Measurements from ENCODE around the gene SPOUT1. TPM values are rescaled to one million over a fixed set of nuclear protein-coding genes. Genes with fewer than 3 reads are reported as not detected.
"Not testable (repeated sequence)": the region's sequence is repeated elsewhere in the genome, so short reads cannot be mapped to it uniquely, and the experiment has no call there.

The SPOUT1 gene
- total RNA-seq, 1 donor from 2014 or later = 42.6 TPM

- peak; percentile 36 for ATAC-seq
These were observed 20.5 kb downstream of the SPOUT1 start for GRCh38 chr9:128809036-128809599.

- peak; percentile 8 for ATAC-seq
These were observed 21.1 kb downstream of the SPOUT1 start for GRCh38 chr9:128808543-128808942.

GRCh38 chr9:128807827-128808226 is 21.8 kb downstream of the SPOUT1 start:
- ATAC-seq = no peak

GRCh38 chr9:128805661-128806060 is 23.9 kb downstream of the SPOUT1 start:
- no peak for ATAC-seq

- ATAC-seq = no peak
These were observed 27.1 kb downstream of the SPOUT1 start for GRCh38 chr9:128802482-128802881.

- ATAC-seq = no peak
These were observed 29.5 kb downstream of the SPOUT1 start for GRCh38 chr9:128800061-128800460.

GRCh38 chr9:128798896-128799295 is 30.7 kb downstream of the SPOUT1 start:
- no peak for ATAC-seq

- ATAC-seq = not testable (repeated sequence)
These were observed 34.6 kb downstream of the SPOUT1 start for GRCh38 chr9:128794961-128795360.

- ATAC-seq = peak; percentile 53
These were observed 36.5 kb downstream of the SPOUT1 start for GRCh38 chr9:128792978-128793686.

- ATAC-seq = no peak
These were observed 37.5 kb downstream of the SPOUT1 start for GRCh38 chr9:128792134-128792533.

- no peak for ATAC-seq
These were observed 39.1 kb downstream of the SPOUT1 start for GRCh38 chr9:128790536-128790935.

GRCh38 chr9:128788445-128788844 is 41.1 kb downstream of the SPOUT1 start:
- no peak for ATAC-seq

- ATAC-seq = no peak
These were observed 41.9 kb downstream of the SPOUT1 start for GRCh38 chr9:128787659-128788058.

GRCh38 chr9:128786681-128787601 is 42.7 kb downstream of the SPOUT1 start, which contains the start of gene TBC1D13:
Gene TBC1D13 (plus strand): TSS chr9:128787253. CDS start chr9:128787354, 101 bp downstream.
- ATAC-seq = peak; percentile 97

GRCh38 chr9:128785427-128785826 is 44.2 kb downstream of the SPOUT1 start:
- ATAC-seq = no peak

GRCh38 chr9:128782669-128783068 is 46.9 kb downstream of the SPOUT1 start:
- no peak for ATAC-seq

- ATAC-seq = no peak
These were observed 48.2 kb downstream of the SPOUT1 start for GRCh38 chr9:128781187-128782070.

- not testable (repeated sequence) for ATAC-seq
These were observed 49.5 kb downstream of the SPOUT1 start for GRCh38 chr9:128780093-128780492.

GRCh38 chr9:128774804-128775203 is 54.8 kb downstream of the SPOUT1 start:
- ATAC-seq = no peak

- no peak for ATAC-seq
These were observed 56.5 kb downstream of the SPOUT1 start for GRCh38 chr9:128773049-128773448.

- peak; percentile 97 for ATAC-seq
These were observed 57.7 kb downstream of the SPOUT1 start, which contains the start of gene ZER1 for GRCh38 chr9:128771745-128772519. Gene ZER1 (minus strand): TSS chr9:128771927. CDS start chr9:128755565, 16,362 bp downstream.

Data from esophagus mucosa (tissue), 1 donor.